Neural progenitor cell (in vitro differentiated cells): ENCODE measurements around the gene ZNF223. TPM values are rescaled to one million over a fixed set of nuclear protein-coding genes. Genes with fewer than 3 reads are reported as not detected.

Source experiments
- DNase-seq: peaks from one replicate; pipeline ENCODE4 v3.0.0-alpha.2; 2016; ENCODE audit warnings: low spot score
- H2AFZ ChIP-seq: fragments of 200-600 bp; sonication (generic); replicated peaks from 2 replicates; pipeline ENCODE4 v1.6.1; 2016; ENCODE audit warnings: antibody characterized with exemption
- H3F3A ChIP-seq: fragments of 200-600 bp; sonication (generic); 2 replicates; pipeline ENCODE4 v1.6.1; 2016; ENCODE audit warnings: antibody characterized with exemption, low read depth
- H3K27ac ChIP-seq: fragments of 200-600 bp; sonication (generic); 2 replicates; pipeline ENCODE4 v1.5.1; 2016; ENCODE audit warnings: mild to moderate bottlenecking
- H3K27me3 ChIP-seq: fragments of 200-600 bp; sonication (generic); 2 replicates; pipeline ENCODE4 v1.6.1; 2016; ENCODE audit warnings: mild to moderate bottlenecking, moderate library complexity
- H3K36me3 ChIP-seq: fragments of 200-600 bp; sonication (generic); 2 replicates; pipeline ENCODE4 v1.5.1; 2016
- H3K4me1 ChIP-seq: fragments of 200-600 bp; sonication (generic); 2 replicates; pipeline ENCODE4 v1.6.1; 2016; ENCODE audit warnings: mixed run types
- H3K4me2 ChIP-seq: fragments of 200-600 bp; sonication (generic); 2 replicates; pipeline ENCODE4 v1.6.1; 2016
- H3K4me3 ChIP-seq: fragments of 200-600 bp; sonication (generic); 2 replicates; pipeline ENCODE4 v1.5.1; 2016
- H3K79me2 ChIP-seq: fragments of 200-600 bp; sonication (generic); 2 replicates; pipeline ENCODE4 v1.6.1; 2016; ENCODE audit warnings: low read depth
- H3K9ac ChIP-seq: fragments of 200-600 bp; sonication (generic); 2 replicates; pipeline ENCODE4 v1.6.1; 2016
- H3K9me3 ChIP-seq: fragments of 200-600 bp; sonication (generic); 2 replicates; pipeline ENCODE4 v1.5.1; 2016; ENCODE audit warnings: low read depth
- H4K20me1 ChIP-seq: fragments of 200-600 bp; sonication (generic); 2 replicates; pipeline ENCODE4 v1.6.1; 2016; ENCODE audit warnings: low read depth
- H3K27ac Mint-ChIP-seq: 3 replicates; pipeline ENCODE4 v1.8.0; 2021; ENCODE audit warnings: mixed read lengths
- H3K27me3 Mint-ChIP-seq: 2 replicates; pipeline ENCODE4 v1.8.0; 2022; ENCODE audit warnings: low read depth, mild to moderate bottlenecking, inconsistent platforms, moderate library complexity, mixed read lengths; ENCODE audit not compliant: insufficient read depth
- H3K36me3 Mint-ChIP-seq: 3 replicates; pipeline ENCODE4 v1.8.0; 2021; ENCODE audit warnings: mixed read lengths
- H3K4me1 Mint-ChIP-seq: 3 replicates; pipeline ENCODE4 v1.8.0; 2021; ENCODE audit warnings: mixed read lengths
- H3K4me3 Mint-ChIP-seq: 3 replicates; pipeline ENCODE4 v1.8.0; 2021; ENCODE audit warnings: mild to moderate bottlenecking, moderate library complexity, mixed read lengths
- H3K9me3 Mint-ChIP-seq: 3 replicates; pipeline ENCODE4 v1.8.0; 2020; ENCODE audit warnings: mixed read lengths
- EZH2 ChIP-seq: fragments of 200-600 bp; sonication (generic); IDR thresholded peaks from 2 replicates; pipeline ENCODE4 v1.6.1; 2017; ENCODE audit warnings: antibody characterized with exemption, mild to moderate bottlenecking, moderate library complexity
- EZH2phosphoT487 ChIP-seq: fragments of 200-600 bp; sonication (generic); IDR thresholded peaks from 2 replicates; pipeline ENCODE4 v1.6.1; 2017; ENCODE audit warnings: antibody characterized with exemption
- total RNA-seq: library from RNA; depleted of rRNA; stranded (reverse); fragments of >200 nt; gene quantifications from 2 replicates; pipeline ENCODE4 v1.2.3, GENCODE V29; 2015; ENCODE audit warnings: low replicate concordance
- TF ChIP-seq, protein P1 (sequence below): fragments of 200-600 bp; sonication (generic); IDR thresholded peaks from 2 replicates; pipeline ENCODE4 v1.5.1; 2017; ENCODE audit warnings: antibody characterized with exemption, mild to moderate bottlenecking

The ZNF223 gene
- total RNA-seq, 1 donor from 2014 or later, result 21.1 TPM

DNA sequence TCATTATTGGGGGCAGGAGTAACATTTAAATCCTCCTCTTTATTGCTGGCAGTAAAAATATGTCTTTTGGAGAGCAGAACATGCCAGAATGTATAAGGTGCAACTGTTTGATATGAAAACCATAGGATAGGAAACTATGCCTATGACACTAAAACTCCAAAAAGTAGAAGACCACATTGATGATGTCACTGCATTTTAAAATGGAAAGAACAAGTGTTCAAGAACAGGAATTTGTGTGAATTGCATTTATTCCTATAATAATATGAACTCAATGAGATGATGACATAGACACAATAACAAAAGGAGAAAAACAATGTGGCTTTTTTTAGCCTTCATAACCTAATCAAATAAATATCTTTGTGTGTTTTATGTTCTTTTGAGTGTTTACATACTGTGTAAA, 57.6 kb downstream of the ZNF223 start:
- Mint-ChIP-seq H3K4me3 (no peak overlapping the region), H3K4me1 (peaks cover 10% of the 10 kb centered on the region), H3K9me3 (peaks cover 51% of the 10 kb centered on the region), H3K36me3 (peaks cover 54% of the 10 kb centered on the region), H3K27ac (no peak overlapping the region), H3K27me3 (peaks cover 2% of the 10 kb centered on the region)
- Histone ChIP-seq H2AFZ (no peak overlapping the region), H3F3A (peaks cover 17% of the 10 kb centered on the region), H3K27ac (no peak overlapping the region), H3K79me2 (peaks cover 20% of the 10 kb centered on the region), H3K36me3 (peaks cover 36% of the 10 kb centered on the region), H3K4me1 (peaks cover 4% of the 10 kb centered on the region), H3K9me3 (peaks cover 36% of the 10 kb centered on the region), H3K4me3 (no peak overlapping the region), H3K27me3 (no peaks in the 10 kb centered on the region), H3K9ac (no peak overlapping the region), H3K4me2 (no peak overlapping the region), H4K20me1 (no peaks in the 10 kb centered on the region)
- DNase-seq, result no peak
- TF ChIP-seq EZH2, result no peak
- TF ChIP-seq, protein P1, sequence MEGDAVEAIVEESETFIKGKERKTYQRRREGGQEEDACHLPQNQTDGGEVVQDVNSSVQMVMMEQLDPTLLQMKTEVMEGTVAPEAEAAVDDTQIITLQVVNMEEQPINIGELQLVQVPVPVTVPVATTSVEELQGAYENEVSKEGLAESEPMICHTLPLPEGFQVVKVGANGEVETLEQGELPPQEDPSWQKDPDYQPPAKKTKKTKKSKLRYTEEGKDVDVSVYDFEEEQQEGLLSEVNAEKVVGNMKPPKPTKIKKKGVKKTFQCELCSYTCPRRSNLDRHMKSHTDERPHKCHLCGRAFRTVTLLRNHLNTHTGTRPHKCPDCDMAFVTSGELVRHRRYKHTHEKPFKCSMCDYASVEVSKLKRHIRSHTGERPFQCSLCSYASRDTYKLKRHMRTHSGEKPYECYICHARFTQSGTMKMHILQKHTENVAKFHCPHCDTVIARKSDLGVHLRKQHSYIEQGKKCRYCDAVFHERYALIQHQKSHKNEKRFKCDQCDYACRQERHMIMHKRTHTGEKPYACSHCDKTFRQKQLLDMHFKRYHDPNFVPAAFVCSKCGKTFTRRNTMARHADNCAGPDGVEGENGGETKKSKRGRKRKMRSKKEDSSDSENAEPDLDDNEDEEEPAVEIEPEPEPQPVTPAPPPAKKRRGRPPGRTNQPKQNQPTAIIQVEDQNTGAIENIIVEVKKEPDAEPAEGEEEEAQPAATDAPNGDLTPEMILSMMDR, result no peak
- TF ChIP-seq EZH2phosphoT487, result no peak

DNA sequence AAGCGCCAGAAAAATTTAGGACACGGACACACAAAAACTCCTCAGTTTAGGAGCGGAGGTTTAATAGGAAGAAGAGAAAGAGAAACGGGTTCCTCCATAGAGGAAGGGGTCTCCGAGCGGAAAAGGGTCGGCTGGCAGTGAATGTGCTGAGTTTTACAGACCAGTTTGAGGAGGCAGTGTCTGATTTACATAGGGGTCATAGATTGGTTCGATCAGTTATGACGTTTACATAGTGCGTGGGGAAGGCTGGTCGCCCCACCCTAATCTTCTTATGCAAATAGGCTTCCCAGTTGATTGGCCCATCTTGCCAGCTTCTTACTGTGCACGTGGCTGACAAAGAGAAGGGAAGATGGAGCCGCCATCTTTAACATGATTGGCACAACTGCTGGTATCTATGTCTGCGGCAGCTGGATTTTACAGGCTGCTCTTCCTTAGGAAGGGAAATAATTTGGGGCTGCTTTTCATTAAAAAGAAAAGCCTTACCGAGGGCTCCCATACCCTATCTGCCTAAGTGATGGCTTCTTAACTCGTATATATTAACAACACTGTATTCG, 60.2 kb downstream of the ZNF223 start:
- peaks cover 13% of the 10 kb centered on the region for H3K4me1 Mint-ChIP-seq
- Histone ChIP-seq H2AFZ (no peak overlapping the region), H3K9me3 (peaks cover 31% of the 10 kb centered on the region), H3F3A (peaks cover 17% of the 10 kb centered on the region), H3K4me2 (peak overlapping the region; percentile 80), H3K4me1 (peaks cover 4% of the 10 kb centered on the region), H4K20me1 (no peaks in the 10 kb centered on the region), H3K79me2 (peaks cover 29% of the 10 kb centered on the region), H3K9ac (peak overlapping the region; percentile 28), H3K27me3 (no peaks in the 10 kb centered on the region), H3K4me3 (peak overlapping the region; percentile 94), H3K36me3 (peaks cover 20% of the 10 kb centered on the region), H3K27ac (peak overlapping the region; percentile 38)
- H3K36me3 Mint-ChIP-seq, result peaks cover 38% of the 10 kb centered on the region
- H3K27me3 Mint-ChIP-seq, result peaks cover 2% of the 10 kb centered on the region
- peaks cover 33% of the 10 kb centered on the region for H3K9me3 Mint-ChIP-seq
- DNase-seq, result peak; percentile 84
- H3K4me3 Mint-ChIP-seq, result peak overlapping the region; percentile 100
- no peak for TF ChIP-seq EZH2phosphoT487
- TF ChIP-seq EZH2, result no peak
- TF ChIP-seq, protein P1, result no peak
- no peak overlapping the region for H3K27ac Mint-ChIP-seq

DNA sequence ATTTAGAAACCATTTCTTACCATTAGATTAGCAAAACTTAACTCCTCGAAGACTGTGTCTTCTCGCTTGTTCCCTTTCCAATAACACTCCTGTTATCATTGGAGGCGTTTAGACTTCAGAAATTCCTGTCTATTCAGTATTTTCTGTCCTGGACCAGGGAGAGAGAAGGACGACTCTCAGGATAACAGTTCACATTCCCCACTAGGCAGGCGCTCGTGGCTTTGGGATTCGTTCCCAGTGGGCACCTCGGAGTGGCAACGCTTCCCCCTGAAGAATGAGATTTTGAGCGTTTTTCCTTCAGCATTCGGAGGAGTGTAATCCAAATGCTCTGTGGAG, 60.9 kb downstream of the ZNF223 start:
- H3K9me3 Mint-ChIP-seq, result peaks cover 25% of the 10 kb centered on the region
- Histone ChIP-seq H3K36me3 (peaks cover 14% of the 10 kb centered on the region), H3K27ac (peak overlapping the region; percentile 7), H3K9ac (peak overlapping the region; percentile 28), H3F3A (peaks cover 17% of the 10 kb centered on the region), H3K4me1 (peaks cover 4% of the 10 kb centered on the region), H3K79me2 (peaks cover 29% of the 10 kb centered on the region), H3K4me2 (peak overlapping the region; percentile 80), H4K20me1 (no peaks in the 10 kb centered on the region), H3K27me3 (no peaks in the 10 kb centered on the region), H2AFZ (peak overlapping the region; percentile 55), H3K4me3 (peak overlapping the region; percentile 94), H3K9me3 (peaks cover 24% of the 10 kb centered on the region)
- no peak for TF ChIP-seq EZH2phosphoT487
- no peak for TF ChIP-seq EZH2
- TF ChIP-seq, protein P1, result no peak
- peaks cover 30% of the 10 kb centered on the region for H3K36me3 Mint-ChIP-seq
- H3K27me3 Mint-ChIP-seq, result peaks cover 2% of the 10 kb centered on the region
- peaks cover 13% of the 10 kb centered on the region for H3K4me1 Mint-ChIP-seq
- no peak for DNase-seq
- peak overlapping the region; percentile 97 for H3K27ac Mint-ChIP-seq
- peak overlapping the region; percentile 100 for H3K4me3 Mint-ChIP-seq
